CD4-positive, alpha-beta T cell (primary cell): Measurements from ENCODE around the gene MDFIC2. TPM values are rescaled to one million over a fixed set of nuclear protein-coding genes. Genes with fewer than 3 reads are reported as not detected.
"Not testable (repeated sequence)": the region's sequence is repeated elsewhere in the genome, so short reads cannot be mapped to it uniquely, and the experiment has no call there.

Experiments used
- ATAC-seq: fragments of 200-7000 bp; cut with Tn5 transposase; one replicate; pipeline ENCODE4 v1.10.0; 2022; ENCODE audit warnings: mild to moderate bottlenecking; ENCODE audit not compliant: poor library complexity
- CTCF ChIA-PET: fragments of 350-600 bp; sonication (Branson Sonifier 250); formaldehyde crosslinking; loops from one replicate; lab custom pipeline; 2021; ENCODE audit warnings: antibody characterized with exemption, inconsistent platforms; lab: Charles Lee
- POLR2A ChIA-PET: fragments of 350-600 bp; sonication (Branson Sonifier 250); formaldehyde crosslinking; loops from one replicate; lab custom pipeline; 2021; ENCODE audit warnings: antibody characterized with exemption, inconsistent platforms; lab: Charles Lee
- DNase-seq, 14 experiments: peaks; one replicate each; pipeline ENCODE4 v3.0.0-alpha.2; 2013 to 2020; ENCODE audit warnings: mixed read lengths in 2 of 14
- H3K27ac ChIP-seq, 2 donors: one replicate each; pipeline versions ENCODE4 v1.5.1 to v1.7.0; 2013; ENCODE audit warnings: low read length in 2 of 2, low read depth in 1 of 2, mild to moderate bottlenecking in 1 of 2
- H3K27me3 ChIP-seq, 2 experiments: 1 replicate in 1 of 2; 2 replicates in 1 of 2; pipeline versions ENCODE4 v1.6.1 to v1.7.0; 2013; ENCODE audit warnings: low read length in 2 of 2, control low read depth in 1 of 2, mild to moderate bottlenecking in 1 of 2, moderate library complexity in 1 of 2; ENCODE audit not compliant: insufficient read depth in 2 of 2, control insufficient read depth in 1 of 2
- H3K36me3 ChIP-seq: one replicate; pipeline ENCODE4 v1.6.1; 2013; ENCODE audit warnings: low read length, control low read depth; ENCODE audit not compliant: insufficient read depth
- H3K4me1 ChIP-seq: one replicate; pipeline ENCODE4 v1.6.1; 2013; ENCODE audit warnings: low read length, control low read depth; ENCODE audit not compliant: insufficient read depth
- H3K4me3 ChIP-seq: one replicate; pipeline ENCODE4 v1.5.1; 2013; ENCODE audit warnings: mild to moderate bottlenecking, low read length, moderate library complexity
- H3K9me3 ChIP-seq, 2 experiments: 1 replicate in 1 of 2; 2 replicates in 1 of 2; pipeline versions ENCODE4 v1.6.1 to v1.7.0; 2013; ENCODE audit warnings: low read length in 2 of 2, mild to moderate bottlenecking in 2 of 2, control low read depth in 1 of 2, moderate library complexity in 1 of 2; ENCODE audit not compliant: control insufficient read depth in 1 of 2, insufficient read depth in 1 of 2
- H3K27ac Mint-ChIP-seq: one replicate; pipeline ENCODE4 v1.8.0; 2020; ENCODE audit warnings: mixed read lengths
- H3K27me3 Mint-ChIP-seq: one replicate; pipeline ENCODE4 v1.8.0; 2021; ENCODE audit warnings: mixed read lengths
- H3K36me3 Mint-ChIP-seq: one replicate; pipeline ENCODE4 v1.8.0; 2021; ENCODE audit warnings: low read depth, mixed read lengths
- H3K4me1 Mint-ChIP-seq: one replicate; pipeline ENCODE4 v1.8.0; 2021; ENCODE audit warnings: low read depth, mixed read lengths
- H3K4me3 Mint-ChIP-seq: one replicate; pipeline ENCODE4 v1.8.0; 2020; ENCODE audit warnings: mild to moderate bottlenecking, mixed read lengths
- H3K9me3 Mint-ChIP-seq: one replicate; pipeline ENCODE4 v1.8.0; 2020; ENCODE audit warnings: mixed read lengths
- CTCF ChIP-seq: fragments of 200-600 bp; IDR thresholded peaks from one replicate; pipeline ENCODE4 v1.8.0; 2022; ENCODE audit warnings: antibody characterized with exemption, mild to moderate bottlenecking
- intact Hi-C, 2 experiments: fragments of 100-400 bp; cut with DNase I in 1 of 2; cut with micrococcal nuclease in 1 of 2; formaldehyde crosslinking; loops; one replicate each; pipeline versions ENCODE4 v1.15.1 to v1.9.0; 2023 to 2025; cut with DNase I, micrococcal nuclease
- total RNA-seq, 174 experiments: library from RNA in 2 of 174; stranded (reverse) in 2 of 174; gene quantifications; one replicate each; pipeline ENCODE4 v1.2.3 and lab custom pipeline; 2021 to 2026

The MDFIC2 gene
- total RNA-seq, 2 experiments from 2014 or later: not detected

GRCh38 chr3:70298385-70298784 is 14.1 kb downstream of the MDFIC2 start:
- H3K4me1 Mint-ChIP-seq: no peaks in the 10 kb centered on the region
- POLR2A ChIA-PET: no interaction called here
- TF ChIP-seq CTCF: no peak
- no peaks in the 10 kb centered on the region for H3K4me1 ChIP-seq
- H3K27me3 ChIP-seq: no peaks in the 10 kb centered on the region
- ATAC-seq (no peak), DNase-seq (no peak)
- H3K36me3 ChIP-seq: no peaks in the 10 kb centered on the region
- no peaks in the 10 kb centered on the region for H3K9me3 Mint-ChIP-seq
- H3K27ac Mint-ChIP-seq: no peak overlapping the region
- H3K9me3 ChIP-seq: no peaks in the 10 kb centered on the region
- H3K4me3 ChIP-seq: no peak overlapping the region
- no peak overlapping the region for H3K27ac ChIP-seq
- intact Hi-C loops: no loop called here
- no peak overlapping the region for H3K4me3 Mint-ChIP-seq
- peaks cover 10% of the 10 kb centered on the region for H3K27me3 Mint-ChIP-seq
- CTCF ChIA-PET: no interaction called here
- no peaks in the 10 kb centered on the region for H3K36me3 Mint-ChIP-seq

- Mint-ChIP-seq H3K4me3 (no peak overlapping the region), H3K27me3 (peaks cover 9% of the 10 kb centered on the region), H3K4me1 (no peaks in the 10 kb centered on the region), H3K27ac (no peak overlapping the region), H3K9me3 (peaks cover 2% of the 10 kb centered on the region), H3K36me3 (no peaks in the 10 kb centered on the region)
- H3K36me3 ChIP-seq: no peaks in the 10 kb centered on the region
- no peaks in the 10 kb centered on the region for H3K9me3 ChIP-seq
- ATAC-seq (no peak), DNase-seq (no peak)
- no peaks in the 10 kb centered on the region for H3K4me1 ChIP-seq
- ChIA-PET CTCF (no interaction called here), POLR2A (no interaction called here)
- no peak overlapping the region for H3K4me3 ChIP-seq
- no peaks in the 10 kb centered on the region for H3K27me3 ChIP-seq
- intact Hi-C loops: no loop called here
- no peak overlapping the region for H3K27ac ChIP-seq
- TF ChIP-seq CTCF: no peak
These were observed 21.3 kb downstream of the MDFIC2 start for GRCh38 chr3:70291097-70291482.

GRCh38 chr3:70290431-70291096 is 21.9 kb downstream of the MDFIC2 start:
- CTCF ChIA-PET, H3K4me3 Mint-ChIP-seq, POLR2A ChIA-PET, ATAC-seq, H3K27me3 ChIP-seq, H3K27ac Mint-ChIP-seq, H3K9me3 Mint-ChIP-seq, H3K4me3 ChIP-seq, H3K27me3 Mint-ChIP-seq, H3K9me3 ChIP-seq, intact Hi-C loops, H3K27ac ChIP-seq, H3K36me3 Mint-ChIP-seq, H3K4me1 Mint-ChIP-seq, DNase-seq, H3K36me3 ChIP-seq, H3K4me1 ChIP-seq: not testable (repeated sequence)

GRCh38 chr3:70281663-70282062 is 30.8 kb downstream of the MDFIC2 start:
- H3K4me1 ChIP-seq: no peaks in the 10 kb centered on the region
- no peak overlapping the region for H3K4me3 Mint-ChIP-seq
- ATAC-seq (no peak), DNase-seq (no peak)
- no peaks in the 10 kb centered on the region for H3K36me3 ChIP-seq
- CTCF ChIA-PET: no interaction called here
- no peaks in the 10 kb centered on the region for H3K4me1 Mint-ChIP-seq
- H3K9me3 Mint-ChIP-seq: peaks cover 5% of the 10 kb centered on the region
- no peaks in the 10 kb centered on the region for H3K36me3 Mint-ChIP-seq
- H3K27me3 ChIP-seq: no peaks in the 10 kb centered on the region
- H3K27ac Mint-ChIP-seq: no peak overlapping the region
- intact Hi-C loops: no loop called here
- no peaks in the 10 kb centered on the region for H3K9me3 ChIP-seq
- no peak overlapping the region for H3K27ac ChIP-seq
- POLR2A ChIA-PET: no interaction called here
- no peak overlapping the region for H3K4me3 ChIP-seq
- no peaks in the 10 kb centered on the region for H3K27me3 Mint-ChIP-seq
- TF ChIP-seq CTCF: no peak
